Fibroblast of lung (primary cell): ENCODE results near the gene SMTNL1. TPM values are rescaled to one million over a fixed set of nuclear protein-coding genes. Genes with fewer than 3 reads are reported as not detected.

Experiments used
- DNase-seq, 2 donors: peaks; one replicate each; pipeline versions ENCODE4 v3.0.0 to v3.0.0-alpha.2; 2010; ENCODE audit warnings: low read depth in 2 of 2
- H2AFZ ChIP-seq: 2 replicates; pipeline ENCODE4 v1.5.1; 2012; ENCODE audit warnings: low read length, control low read depth, inconsistent platforms
- H3K27ac ChIP-seq: 2 replicates; pipeline ENCODE4 v1.5.1; 2011; ENCODE audit warnings: low read length, control low read depth; ENCODE audit not compliant: insufficient read depth
- H3K27me3 ChIP-seq: 2 replicates; pipeline ENCODE4 v1.5.1; 2011; ENCODE audit warnings: mild to moderate bottlenecking, low read length; ENCODE audit not compliant: control insufficient read depth, insufficient read depth
- H3K36me3 ChIP-seq: 2 replicates; pipeline ENCODE4 v1.5.1; 2011; ENCODE audit warnings: low read length; ENCODE audit not compliant: control insufficient read depth, insufficient read depth
- H3K4me1 ChIP-seq: 2 replicates; pipeline ENCODE4 v1.5.1; 2011; ENCODE audit warnings: low read length; ENCODE audit not compliant: control insufficient read depth, insufficient read depth; ENCODE audit errors: extremely low read depth
- H3K4me2 ChIP-seq: 2 replicates; pipeline ENCODE4 v1.5.1; 2011; ENCODE audit warnings: low read length, control low read depth; ENCODE audit not compliant: insufficient read depth; ENCODE audit errors: extremely low read depth
- H3K4me3 ChIP-seq, 4 experiments: fragments of 200-600 bp in 1 of 4; sonication (generic) in 1 of 4; replicated peaks in 1 of 4; 2 replicates each; pipeline ENCODE4 v1.5.1; 2011 to 2016; ENCODE audit warnings: low read length in 4 of 4, low read depth in 3 of 4, mild to moderate bottlenecking in 3 of 4, control low read depth in 2 of 4, inconsistent platforms in 1 of 4, mixed read lengths in 1 of 4; ENCODE audit not compliant: insufficient read depth in 1 of 4; ENCODE audit errors: control extremely low read depth in 1 of 4
- H3K79me2 ChIP-seq: 2 replicates; pipeline ENCODE4 v1.5.1; 2012; ENCODE audit warnings: mild to moderate bottlenecking, low read length, inconsistent platforms; ENCODE audit not compliant: control insufficient read depth, insufficient read depth
- H3K9ac ChIP-seq: 2 replicates; pipeline ENCODE4 v1.5.1; 2011; ENCODE audit warnings: mild to moderate bottlenecking, low read length, control low read depth; ENCODE audit not compliant: insufficient read depth
- H3K9me3 ChIP-seq: 2 replicates; pipeline ENCODE4 v1.5.1; 2012; ENCODE audit warnings: low read depth, low read length; ENCODE audit not compliant: control insufficient read depth, insufficient read depth
- H4K20me1 ChIP-seq: 2 replicates; pipeline ENCODE4 v1.5.1; 2011; ENCODE audit warnings: low read length; ENCODE audit not compliant: control insufficient read depth, insufficient read depth; ENCODE audit errors: extremely low read depth
- CTCF ChIP-seq, 2 donors: IDR thresholded peaks in 1 of 2; conservative IDR thresholded peaks in 1 of 2; 1 replicate in 1 of 2; 2 replicates in 1 of 2; pipeline ENCODE4 v1.5.1; 2011 to 2012; ENCODE audit warnings: low read length in 2 of 2, control low read depth in 1 of 2, inconsistent platforms in 1 of 2, low read depth in 1 of 2, mild to moderate bottlenecking in 1 of 2
- EZH2 ChIP-seq: IDR thresholded peaks from 2 replicates; pipeline ENCODE4 v1.5.1; 2012; ENCODE audit warnings: low read length, control low read depth, mild to moderate bottlenecking; ENCODE audit errors: missing control alignments
- polyA plus RNA-seq, 2 donors: library from polyadenylated mRNA; depleted of rRNA in 1 of 2; stranded (reverse) in 1 of 2; unstranded in 1 of 2; fragments of >200 nt; gene quantifications; 2 replicates each; pipeline ENCODE4 v1.2.1, GENCODE V29; 2011 to 2012; ENCODE audit warnings: missing spikeins in 1 of 2
- total RNA-seq: library from RNA; depleted of rRNA; stranded (reverse); fragments of >200 nt; gene quantifications from 2 replicates; pipeline ENCODE4 v1.2.1, GENCODE V29; 2014

Gene SMTNL1
- total and polyA plus RNA-seq, 2 donors (not counting 1 experiment from before 2014, with no cell fraction given): not detected

DNA sequence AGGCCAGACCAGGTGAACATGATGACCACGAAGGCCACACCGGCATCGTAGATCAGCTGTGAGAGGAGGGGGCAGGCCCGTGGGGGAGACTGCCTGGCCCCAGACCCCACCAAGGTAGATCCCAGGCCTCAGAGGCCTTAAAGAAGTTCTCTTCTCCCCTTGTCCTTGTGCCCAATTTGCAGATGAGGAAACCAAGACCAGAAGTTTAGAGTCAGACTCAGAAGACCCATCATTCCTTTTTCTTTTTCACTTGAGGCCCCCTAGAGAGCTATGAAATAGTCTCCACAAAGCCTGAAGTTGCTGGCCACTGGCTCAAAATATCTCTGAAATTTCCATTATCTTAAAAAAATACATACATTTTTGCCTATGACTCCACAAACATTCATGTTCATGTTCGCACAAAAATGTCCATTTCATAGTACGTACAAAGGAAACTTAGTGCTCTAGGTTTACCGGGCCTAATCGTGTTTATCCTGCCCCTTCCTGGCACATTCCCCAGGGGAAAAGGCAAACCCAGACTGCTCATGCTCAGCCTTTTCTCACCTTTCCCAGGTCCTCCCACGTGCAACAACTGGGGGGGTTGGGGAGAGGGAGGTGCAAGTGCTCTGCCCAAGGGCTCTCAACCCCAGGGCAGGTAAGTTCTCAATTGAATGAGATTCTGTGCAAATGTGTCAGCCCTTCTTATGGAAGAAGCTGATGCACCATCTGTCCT, 41.1 kb upstream of the SMTNL1 start:
- H3K27ac ChIP-seq: no peak overlapping the region
- DNase-seq: no peak
- H3K4me3 ChIP-seq: no peak overlapping the region
- no peak overlapping the region for H2AFZ ChIP-seq
- no peaks in the 10 kb centered on the region for H3K27me3 ChIP-seq
- H3K9me3 ChIP-seq: no peaks in the 10 kb centered on the region
- no peaks in the 10 kb centered on the region for H4K20me1 ChIP-seq
- no peak for TF ChIP-seq EZH2
- no peak for TF ChIP-seq CTCF (conservative IDR thresholded peaks at IDR 0.05 in 1 of 2, IDR thresholded peaks at IDR 0.05 in 1 of 2; ENCODE audit: low read depth in 1 of 2, low read length in 2 of 2)
- no peaks in the 10 kb centered on the region for H3K79me2 ChIP-seq
- no peak overlapping the region for H3K4me2 ChIP-seq
- H3K4me1 ChIP-seq: peaks cover 7% of the 10 kb centered on the region
- H3K9ac ChIP-seq: no peak overlapping the region
- H3K36me3 ChIP-seq: peaks cover 4% of the 10 kb centered on the region

DNA sequence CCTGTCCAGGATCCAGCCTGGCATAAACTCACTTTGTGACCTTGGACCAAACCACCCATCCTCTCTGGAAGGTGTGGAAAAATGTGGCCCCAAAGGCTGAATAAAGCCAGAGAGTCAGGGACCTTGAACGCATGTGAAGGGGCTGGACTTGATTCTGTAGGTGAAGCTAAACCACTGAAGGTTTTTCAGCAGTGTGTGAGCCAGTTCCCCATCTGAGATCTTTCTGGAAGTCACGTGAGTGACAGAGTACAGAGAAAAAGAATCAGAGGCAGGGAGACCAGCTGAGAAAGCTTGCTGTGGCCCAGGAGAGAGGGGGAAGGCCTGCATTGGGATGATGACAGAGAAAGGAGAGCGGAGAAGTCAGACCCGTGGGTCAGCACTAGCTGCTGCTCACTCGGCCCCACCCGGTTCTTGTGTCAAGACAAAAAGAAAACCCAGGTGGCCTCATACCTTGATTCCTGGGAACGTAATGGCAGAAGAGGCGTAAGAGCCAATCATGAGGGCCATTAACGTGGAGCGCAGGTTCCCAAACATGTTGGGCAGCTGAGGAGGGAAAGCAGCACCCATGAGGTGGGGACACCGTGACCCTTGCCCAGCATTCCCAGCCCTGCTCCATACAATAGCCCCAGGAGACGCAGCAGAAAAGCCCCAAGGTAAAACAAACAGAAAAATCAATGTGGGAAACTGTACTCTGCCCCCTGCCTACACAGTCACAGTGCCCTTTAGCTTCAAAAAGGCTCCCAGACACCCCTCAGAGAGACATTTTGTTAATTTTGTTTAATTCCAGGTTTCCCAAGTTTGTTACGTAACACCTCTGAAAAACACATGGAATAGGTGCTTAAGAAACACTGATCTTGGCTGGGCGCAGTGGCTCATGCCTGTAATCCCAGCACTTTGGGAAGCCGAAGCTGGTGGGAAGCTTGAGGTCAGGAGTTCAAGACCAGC, 39.8 kb upstream of the SMTNL1 start:
- no peak for DNase-seq
- Histone ChIP-seq H3K4me1 (peaks cover 7% of the 10 kb centered on the region), H3K27me3 (no peaks in the 10 kb centered on the region), H3K9me3 (no peaks in the 10 kb centered on the region), H4K20me1 (no peaks in the 10 kb centered on the region), H3K27ac (no peak overlapping the region), H2AFZ (no peak overlapping the region), H3K4me2 (no peak overlapping the region), H3K36me3 (peaks cover 4% of the 10 kb centered on the region), H3K79me2 (no peaks in the 10 kb centered on the region), H3K9ac (no peak overlapping the region), H3K4me3 (no peak overlapping the region)
- TF ChIP-seq EZH2 (no peak), CTCF (conservative IDR thresholded peaks at IDR 0.05 in 1 of 2, IDR thresholded peaks at IDR 0.05 in 1 of 2; ENCODE audit: low read depth in 1 of 2, low read length in 2 of 2) (no peak)

DNA sequence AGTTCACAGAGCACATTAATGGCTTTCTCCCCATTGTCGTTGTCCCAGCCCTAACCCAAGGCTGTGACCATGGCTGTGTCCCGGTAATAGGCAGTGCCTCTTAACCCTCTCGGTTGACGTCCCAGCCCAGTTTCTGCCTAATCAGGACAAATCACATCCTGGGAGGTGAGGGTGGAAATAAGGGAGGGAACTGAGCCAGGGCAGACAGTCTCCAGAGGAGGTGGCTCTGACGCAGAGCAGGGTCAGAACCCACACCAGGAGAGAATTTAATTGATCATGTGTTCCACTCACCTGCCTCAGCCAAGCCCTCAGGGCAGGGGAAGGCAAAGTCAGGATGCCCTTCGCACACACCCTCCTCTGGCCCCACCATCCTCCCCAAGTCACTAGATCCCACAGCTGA, 38.9 kb upstream of the SMTNL1 start:
- Histone ChIP-seq H3K4me2 (no peak overlapping the region), H3K36me3 (peaks cover 4% of the 10 kb centered on the region), H3K79me2 (no peaks in the 10 kb centered on the region), H4K20me1 (no peaks in the 10 kb centered on the region), H2AFZ (no peak overlapping the region), H3K27ac (no peak overlapping the region), H3K4me1 (peaks cover 7% of the 10 kb centered on the region), H3K27me3 (no peaks in the 10 kb centered on the region), H3K4me3 (no peak overlapping the region), H3K9ac (no peak overlapping the region), H3K9me3 (no peaks in the 10 kb centered on the region)
- TF ChIP-seq CTCF (conservative IDR thresholded peaks at IDR 0.05 in 1 of 2, IDR thresholded peaks at IDR 0.05 in 1 of 2; ENCODE audit: low read depth in 1 of 2, low read length in 2 of 2) (no peak), EZH2 (no peak)
- no peak for DNase-seq
